H7 (cell line): ENCODE data around the gene ADD3. TPM values are rescaled to one million over a fixed set of nuclear protein-coding genes. Genes with fewer than 3 reads are reported as not detected.

ENCODE experiments used
- DNase-seq: peaks from one replicate; pipeline ENCODE4 v3.0.0; 2012
- H3K27me3 ChIP-seq: 2 replicates; pipeline ENCODE4 v1.6.0; 2011; ENCODE audit warnings: mild to moderate bottlenecking, low read length; ENCODE audit not compliant: control insufficient read depth, insufficient read depth
- H3K36me3 ChIP-seq: replicated peaks from 2 replicates; pipeline ENCODE4 v1.5.1; 2011; ENCODE audit warnings: low read length; ENCODE audit not compliant: control insufficient read depth, insufficient read depth
- H3K4me3 ChIP-seq: 2 replicates; pipeline ENCODE4 v1.5.1; 2011; ENCODE audit warnings: low read depth, mild to moderate bottlenecking, control low read depth, low read length, moderate library complexity; ENCODE audit not compliant: insufficient read depth
- total RNA-seq: library from RNA; depleted of rRNA; stranded (reverse); fragments of >200 nt; shearing (Covaris generic); gene quantifications from 2 replicates; pipeline ENCODE4 v1.2.3, GENCODE V29; 2014; rRNA removed

The ADD3 gene
- total RNA-seq, 1 experiment from 2014 or later: 82.4 TPM

DNA sequence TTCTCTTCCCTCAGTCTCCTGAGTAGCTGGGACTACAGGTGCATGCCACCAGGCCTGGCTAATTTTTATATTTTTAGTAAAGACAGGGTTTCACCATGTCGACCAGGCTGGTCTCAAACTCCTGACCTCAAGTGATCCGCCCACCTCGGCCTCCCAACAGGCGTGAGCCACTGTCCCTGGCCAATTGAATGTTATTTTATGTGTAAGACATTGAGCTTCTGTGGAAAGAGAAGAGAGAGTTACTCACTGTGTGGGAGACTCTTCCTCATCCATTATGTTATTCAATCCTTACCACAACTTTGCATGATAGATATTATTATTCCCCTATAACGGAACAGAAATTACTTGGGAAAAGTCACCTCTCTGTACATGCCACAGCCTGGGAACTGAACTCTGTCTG is 167.0 kb downstream of the ADD3 start:
- H3K27me3 ChIP-seq: peaks cover 59% of the 10 kb centered on the region
- H3K4me3 ChIP-seq: no peak overlapping the region
- no peaks in the 10 kb centered on the region for H3K36me3 ChIP-seq
- DNase-seq: no peak

- Histone ChIP-seq H3K36me3 (no peaks in the 10 kb centered on the region), H3K27me3 (peaks cover 53% of the 10 kb centered on the region), H3K4me3 (no peak overlapping the region)
- DNase-seq: no peak
Measured at GRCh38 chr10:110175406-110175805, 167.6 kb downstream of the ADD3 start.

- H3K4me3 ChIP-seq: no peak overlapping the region
- DNase-seq: no peak
- H3K27me3 ChIP-seq: peaks cover 43% of the 10 kb centered on the region
- H3K36me3 ChIP-seq: no peaks in the 10 kb centered on the region
Measured at GRCh38 chr10:110176141-110177030, 168.6 kb downstream of the ADD3 start.

GRCh38 chr10:110179220-110179619 is 171.4 kb downstream of the ADD3 start:
- no peaks in the 10 kb centered on the region for H3K36me3 ChIP-seq
- no peak for DNase-seq
- no peak overlapping the region for H3K4me3 ChIP-seq
- peaks cover 17% of the 10 kb centered on the region for H3K27me3 ChIP-seq

DNA sequence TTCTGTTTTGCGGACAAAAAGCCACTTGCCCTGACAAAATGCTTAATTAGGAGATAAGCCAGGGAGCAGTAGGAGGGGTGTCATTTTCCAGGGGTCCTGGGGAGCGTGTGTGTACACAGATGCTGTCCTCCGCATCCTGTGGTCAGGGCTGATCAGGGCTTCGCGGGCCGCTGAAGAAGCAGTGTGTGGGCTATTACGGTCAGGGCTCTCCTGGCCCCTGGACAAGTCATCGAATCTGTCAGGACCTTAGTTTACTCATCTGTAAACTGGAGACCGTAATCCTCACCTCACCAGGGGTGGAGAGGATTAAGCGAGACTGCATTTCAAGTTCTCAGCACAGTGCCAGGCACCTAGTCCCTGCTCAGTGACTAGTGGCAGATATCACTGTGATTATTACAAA is 173.7 kb downstream of the ADD3 start:
- no peak for DNase-seq
- Histone ChIP-seq H3K4me3 (no peak overlapping the region), H3K27me3 (peaks cover 3% of the 10 kb centered on the region), H3K36me3 (no peaks in the 10 kb centered on the region)

GRCh38 chr10:110181911-110182310 is 174.1 kb downstream of the ADD3 start:
- no peak for DNase-seq
- H3K4me3 ChIP-seq: no peak overlapping the region
- peaks cover 3% of the 10 kb centered on the region for H3K27me3 ChIP-seq
- no peaks in the 10 kb centered on the region for H3K36me3 ChIP-seq

- H3K4me3 ChIP-seq: no peak overlapping the region
- no peak for DNase-seq
Measured at GRCh38 chr10:110184398-110184797, 176.6 kb downstream of the ADD3 start.

More at GRCh38 chr10:110184398-110184797, 176.6 kb downstream of the ADD3 start:
- H3K27me3 ChIP-seq: peaks cover 2% of the 10 kb centered on the region; the same call in 1 of the 2 replicates
- no peaks in the 10 kb centered on the region for H3K36me3 ChIP-seq

Other genes with a start within 250 kb of the ADD3 start
- gene XPNPEP1, start 84.5 kb upstream of the ADD3 start, total RNA-seq: 68.9 and 69.8 TPM in 2 replicates
- gene MXI1, start 199.6 kb downstream of the ADD3 start, total RNA-seq: 9.2 and 10.3 TPM in 2 replicates